Nephron progenitor cell (in vitro differentiated cells): ENCODE measurements around the gene TDRD9.

Experiments
- DNase-seq: peaks from one replicate; pipeline ENCODE4 v3.0.0; 2021
- H3K27ac Mint-ChIP-seq: 2 replicates; pipeline ENCODE4 v1.8.0; 2021; ENCODE audit warnings: mild to moderate bottlenecking, moderate library complexity, mixed read lengths
- H3K27me3 Mint-ChIP-seq: 2 replicates; pipeline ENCODE4 v1.8.0; 2021; ENCODE audit warnings: mild to moderate bottlenecking, low read depth, mixed read lengths; ENCODE audit not compliant: poor library complexity
- H3K36me3 Mint-ChIP-seq: 2 replicates; pipeline ENCODE4 v1.8.0; 2021; ENCODE audit warnings: low read depth, mixed read lengths
- H3K4me1 Mint-ChIP-seq: 2 replicates; pipeline ENCODE4 v1.8.0; 2021; ENCODE audit warnings: mixed read lengths
- H3K4me3 Mint-ChIP-seq: 2 replicates; pipeline ENCODE4 v1.8.0; 2021; ENCODE audit warnings: mild to moderate bottlenecking, moderate library complexity, mixed read lengths
- H3K9me3 Mint-ChIP-seq: 2 replicates; pipeline ENCODE4 v1.8.0; 2021; ENCODE audit warnings: mild to moderate bottlenecking, moderate library complexity, mixed read lengths
- CTCF ChIP-seq: fragments of 200-600 bp; sonication (generic); IDR thresholded peaks from 2 replicates; pipeline ENCODE4 v1.5.0; 2021; ENCODE audit warnings: antibody characterized with exemption

Gene TDRD9

GRCh38 chr14:103994535-103995184, 66.4 kb downstream of the TDRD9 start:
- no peaks in the 10 kb centered on the region for H3K4me1 Mint-ChIP-seq

GRCh38 chr14:103995876-103996275, 67.6 kb downstream of the TDRD9 start:
- Mint-ChIP-seq H3K9me3 (no peaks in the 10 kb centered on the region), H3K4me1 (no peaks in the 10 kb centered on the region), H3K4me3 (no peak overlapping the region), H3K36me3 (no peaks in the 10 kb centered on the region), H3K27ac (no peak overlapping the region), H3K27me3 (peaks cover 10% of the 10 kb centered on the region)
- no peak for DNase-seq
- no peak for TF ChIP-seq CTCF

More at GRCh38 chr14:103994535-103995184, 66.4 kb downstream of the TDRD9 start:
- no peak for DNase-seq
- Mint-ChIP-seq H3K9me3 (peaks cover 9% of the 10 kb centered on the region), H3K27me3 (peaks cover 10% of the 10 kb centered on the region), H3K36me3 (no peaks in the 10 kb centered on the region), H3K4me3 (no peak overlapping the region), H3K27ac (no peak overlapping the region)
- no peak for TF ChIP-seq CTCF

GRCh38 chr14:103997391-103997790, 69.1 kb downstream of the TDRD9 start:
- DNase-seq, result no peak
- peaks cover 6% of the 10 kb centered on the region for H3K27me3 Mint-ChIP-seq
- no peaks in the 10 kb centered on the region for H3K36me3 Mint-ChIP-seq
- H3K27ac Mint-ChIP-seq, result no peak overlapping the region
- no peak for TF ChIP-seq CTCF
- H3K9me3 Mint-ChIP-seq, result no peaks in the 10 kb centered on the region
- H3K4me3 Mint-ChIP-seq, result no peak overlapping the region
- no peaks in the 10 kb centered on the region for H3K4me1 Mint-ChIP-seq

- Mint-ChIP-seq H3K27ac (no peak overlapping the region), H3K27me3 (peaks cover 4% of the 10 kb centered on the region), H3K4me3 (no peak overlapping the region), H3K4me1 (no peaks in the 10 kb centered on the region), H3K36me3 (no peaks in the 10 kb centered on the region), H3K9me3 (no peaks in the 10 kb centered on the region)
- DNase-seq, result no peak
- no peak for TF ChIP-seq CTCF
Observed at GRCh38 chr14:103998027-103998426, 69.8 kb downstream of the TDRD9 start.

GRCh38 chr14:103999795-104000440, 71.7 kb downstream of the TDRD9 start:
- no peaks in the 10 kb centered on the region for H3K9me3 Mint-ChIP-seq
- no peak for TF ChIP-seq CTCF
- no peak for DNase-seq
- no peak overlapping the region for H3K27ac Mint-ChIP-seq
- H3K36me3 Mint-ChIP-seq, result no peaks in the 10 kb centered on the region
- H3K4me3 Mint-ChIP-seq, result no peak overlapping the region
- no peaks in the 10 kb centered on the region for H3K27me3 Mint-ChIP-seq
- H3K4me1 Mint-ChIP-seq, result no peaks in the 10 kb centered on the region

GRCh38 chr14:104001003-104001402, 72.7 kb downstream of the TDRD9 start:
- Mint-ChIP-seq H3K36me3 (no peaks in the 10 kb centered on the region), H3K4me3 (no peak overlapping the region), H3K27me3 (peaks cover 7% of the 10 kb centered on the region), H3K9me3 (no peaks in the 10 kb centered on the region), H3K4me1 (no peaks in the 10 kb centered on the region), H3K27ac (no peak overlapping the region)
- TF ChIP-seq CTCF, result peak; percentile 29
- DNase-seq, result peak; percentile 16
